Erythroblast (primary cell): ENCODE measurements around the gene CSF3R.

Experiments
- GATA1 ChIP-seq: IDR thresholded peaks from 2 replicates; pipeline ENCODE4 v1.6.1; 2011; ENCODE audit warnings: low read depth, mild to moderate bottlenecking, control low read depth, low read length, moderate library complexity
- POLR2A ChIP-seq: IDR thresholded peaks from 2 replicates; pipeline ENCODE4 v1.6.1; 2011; ENCODE audit warnings: mild to moderate bottlenecking, low read length

DNA sequence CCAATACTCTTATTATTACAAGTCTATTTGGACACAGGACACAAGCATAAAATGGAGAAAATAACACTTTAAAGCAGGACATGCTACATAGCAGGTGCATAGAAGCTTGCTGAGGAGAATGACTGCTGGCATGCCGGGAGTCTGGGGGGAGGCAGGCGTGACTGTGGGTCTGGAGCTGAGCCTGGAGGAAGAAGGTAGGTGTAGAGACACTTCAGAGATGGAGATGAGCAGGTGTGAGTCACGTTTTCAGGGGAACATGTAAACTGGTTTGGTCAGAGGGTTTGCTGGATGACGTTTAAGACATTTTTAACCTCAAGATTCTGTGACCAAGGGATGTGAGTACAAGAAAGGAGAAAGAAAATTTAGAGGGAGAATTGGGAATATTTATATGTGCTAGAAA is 56.9 kb downstream of the CSF3R start:
- TF ChIP-seq POLR2A (no peak), GATA1 (no peak)
